Measurements from ENCODE around the gene THBD. TPM values are rescaled to one million over a fixed set of nuclear protein-coding genes. Genes with fewer than 3 reads are reported as not detected.

The THBD gene
- total RNA-seq, 1 donor from 2014 or later, result 19.2 TPM

DNA sequence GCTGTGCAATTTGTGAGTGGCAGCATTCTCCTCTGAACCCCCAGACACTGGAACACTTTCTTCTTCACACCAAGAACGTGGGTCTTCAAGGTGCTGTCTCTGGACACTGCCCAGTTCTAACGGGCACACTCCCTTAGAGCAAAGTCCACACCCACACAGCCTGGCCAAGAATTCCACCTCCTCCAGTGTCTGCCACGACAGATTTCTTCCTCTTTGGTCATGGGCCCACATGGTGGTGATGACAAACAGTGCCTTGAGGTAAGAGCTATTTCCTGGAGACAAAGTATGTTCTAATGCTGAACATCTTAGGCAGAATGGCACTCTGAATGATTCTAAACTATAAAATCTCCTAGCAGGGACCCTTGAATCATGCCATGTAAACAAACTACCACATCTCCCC is 39.8 kb downstream of the THBD start:
- DNase-seq, result no peak

DNA sequence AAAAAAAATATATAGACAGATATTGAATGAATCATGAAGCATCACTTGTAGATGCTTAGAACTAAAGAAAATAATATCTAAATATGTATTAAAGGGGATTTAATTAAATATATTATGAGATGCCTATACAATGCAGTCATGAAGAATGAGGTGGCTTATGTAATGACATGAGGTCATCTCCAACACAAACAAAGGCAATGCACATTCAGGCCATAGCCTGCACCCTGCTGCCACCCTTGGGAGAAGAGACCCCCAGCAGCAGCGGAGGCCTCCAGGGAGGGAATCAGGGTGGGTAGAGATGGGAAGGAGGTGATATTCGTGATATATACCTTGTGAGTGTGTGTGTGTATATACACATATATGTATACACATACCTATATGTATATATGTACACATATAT is 40.8 kb downstream of the THBD start:
- no peak for DNase-seq

DNA sequence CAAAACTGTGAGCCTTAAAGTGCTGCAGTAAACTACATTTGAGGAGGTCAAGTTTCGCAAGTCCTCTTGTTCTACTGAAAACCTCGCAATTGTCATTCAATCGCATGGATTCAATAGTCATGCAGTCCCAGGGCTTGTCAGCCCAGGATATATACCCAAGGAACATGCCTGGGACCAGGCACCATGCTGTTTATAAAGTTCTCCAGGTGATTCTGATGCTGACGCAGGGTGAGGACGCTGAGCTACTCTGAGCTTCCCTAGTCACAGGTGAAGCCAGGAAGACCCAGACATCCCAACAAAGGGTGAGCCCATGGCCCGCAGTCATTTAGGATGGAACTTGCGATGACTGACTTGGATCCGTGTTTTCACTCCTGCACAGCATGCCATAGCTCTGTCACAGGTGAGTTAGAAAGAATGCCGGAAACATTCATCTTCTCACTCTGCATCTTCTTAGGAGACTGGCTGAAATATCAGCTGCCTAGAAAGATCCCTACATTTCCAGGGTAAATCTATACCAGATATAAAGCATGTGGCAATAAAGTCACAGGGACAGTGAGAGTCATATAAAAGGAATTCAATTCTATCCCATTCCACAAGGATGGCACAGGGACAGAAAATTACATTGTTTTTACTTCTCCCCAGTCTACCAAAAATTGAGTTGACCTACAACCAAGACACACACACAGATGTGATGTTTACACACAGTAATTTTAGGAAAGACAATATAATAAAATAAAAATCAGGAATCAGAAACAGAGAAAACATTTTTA is 41.4 kb downstream of the THBD start:
- DNase-seq, result no peak

DNA sequence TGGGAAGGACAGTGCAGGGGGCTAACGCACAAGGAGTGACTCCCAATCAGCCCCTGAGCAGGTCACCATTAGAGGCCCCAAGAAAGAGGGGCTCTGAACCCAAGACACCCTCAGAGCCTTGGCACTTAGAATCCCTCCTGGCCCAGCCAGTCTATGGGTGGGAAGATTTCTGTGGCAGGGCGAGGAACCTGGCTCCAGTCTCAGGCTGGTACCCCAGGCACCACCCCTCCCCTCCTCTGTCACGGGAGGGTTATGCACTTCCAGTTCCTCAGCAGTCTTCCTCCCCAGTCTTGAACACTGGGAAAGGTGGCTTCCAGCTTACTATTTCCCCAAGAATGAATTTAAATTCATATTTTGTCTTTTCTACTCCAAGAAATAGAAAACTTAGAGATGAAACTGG is 42.0 kb downstream of the THBD start:
- DNase-seq, result no peak

DNA sequence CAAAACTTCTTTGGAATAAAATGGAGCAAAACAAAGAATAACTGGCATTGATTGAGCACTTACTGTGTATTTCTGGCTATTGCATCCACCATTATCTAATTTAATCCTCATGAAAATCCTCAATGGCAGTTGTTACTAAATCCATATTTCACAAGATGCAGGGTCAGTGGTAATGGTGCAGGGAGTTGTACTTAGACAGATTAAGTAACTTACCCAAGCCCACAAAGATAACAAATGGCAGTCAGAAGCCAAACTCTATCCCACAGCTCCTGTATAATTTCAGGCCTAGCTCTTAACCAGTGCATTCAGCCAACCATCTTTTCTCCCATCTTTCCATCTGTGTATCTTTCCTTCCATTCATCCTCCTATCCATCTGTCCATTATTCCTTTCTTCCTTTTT is 43.7 kb downstream of the THBD start:
- no peak for DNase-seq

DNA sequence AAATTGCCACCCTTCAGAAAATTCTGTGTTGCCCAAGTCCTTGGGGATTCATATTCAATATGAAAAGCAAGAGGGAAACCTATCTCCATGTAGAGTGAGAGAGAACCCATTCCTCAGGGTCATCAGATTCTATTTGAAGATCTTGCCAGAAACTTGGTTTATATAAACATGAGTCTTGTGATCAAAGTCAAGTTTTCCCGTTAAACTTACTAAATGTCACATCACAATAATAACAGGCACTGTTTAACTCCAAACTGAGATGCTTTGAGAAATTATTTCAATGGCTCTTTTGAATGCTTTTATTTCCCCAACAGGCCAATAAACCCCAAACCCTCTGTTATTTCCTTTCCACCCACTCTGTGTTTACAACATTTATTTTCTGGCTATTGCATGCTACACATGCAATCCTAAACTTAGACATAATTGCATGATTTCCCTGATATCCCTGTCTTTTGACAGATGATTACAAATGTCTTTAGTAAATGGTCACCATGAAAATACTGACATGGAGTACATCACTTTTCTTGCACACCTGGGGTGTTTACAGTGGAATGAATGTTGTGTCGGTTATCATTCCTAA is 45.5 kb downstream of the THBD start:
- no peak for DNase-seq

DNA sequence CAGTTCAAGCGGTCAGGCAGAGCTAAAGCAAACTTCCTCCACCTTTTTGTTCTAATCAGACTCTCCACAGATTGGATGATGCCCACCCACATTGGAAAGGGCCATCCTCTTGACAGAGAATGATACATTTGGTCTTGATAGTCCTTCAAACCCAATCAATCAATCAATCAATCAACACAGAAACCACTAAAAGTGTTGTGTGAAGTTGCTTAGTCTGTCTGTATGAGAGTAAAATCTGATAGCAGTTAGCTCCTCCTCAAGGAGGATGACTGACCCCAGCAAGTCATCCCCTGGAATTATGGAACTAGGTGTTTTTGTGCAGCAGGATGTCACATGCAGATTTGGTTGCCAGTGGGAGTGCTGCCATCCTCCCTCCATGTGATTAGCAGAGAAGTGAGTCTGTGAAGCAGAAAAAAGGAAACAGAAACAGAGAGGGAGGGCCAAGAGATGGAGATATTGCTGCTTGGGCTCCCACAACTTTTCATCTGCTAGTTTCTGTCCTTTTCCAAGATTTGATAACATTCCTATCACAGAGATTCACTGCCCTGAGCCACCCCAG is 46.3 kb downstream of the THBD start:
- no peak for DNase-seq

DNA sequence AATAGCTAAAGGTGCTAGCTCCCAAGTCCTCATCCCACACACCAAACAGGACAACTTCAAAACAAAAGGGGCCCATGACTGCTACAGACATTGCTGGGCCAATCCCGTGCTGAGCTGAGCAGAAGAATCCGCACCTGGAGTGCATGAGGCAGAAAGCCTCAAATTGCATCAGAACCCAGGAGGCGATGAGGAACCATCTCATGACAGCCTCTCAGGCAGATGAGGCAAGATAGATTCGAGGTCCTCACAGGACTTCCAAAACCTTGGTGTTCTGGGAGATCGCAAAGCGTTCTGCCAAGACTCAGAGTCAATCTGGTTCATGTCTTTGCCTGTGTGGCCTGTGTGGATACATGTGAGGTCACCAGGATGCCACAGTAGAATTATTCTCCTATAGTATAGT is 47.2 kb downstream of the THBD start:
- no peak for DNase-seq

DNA sequence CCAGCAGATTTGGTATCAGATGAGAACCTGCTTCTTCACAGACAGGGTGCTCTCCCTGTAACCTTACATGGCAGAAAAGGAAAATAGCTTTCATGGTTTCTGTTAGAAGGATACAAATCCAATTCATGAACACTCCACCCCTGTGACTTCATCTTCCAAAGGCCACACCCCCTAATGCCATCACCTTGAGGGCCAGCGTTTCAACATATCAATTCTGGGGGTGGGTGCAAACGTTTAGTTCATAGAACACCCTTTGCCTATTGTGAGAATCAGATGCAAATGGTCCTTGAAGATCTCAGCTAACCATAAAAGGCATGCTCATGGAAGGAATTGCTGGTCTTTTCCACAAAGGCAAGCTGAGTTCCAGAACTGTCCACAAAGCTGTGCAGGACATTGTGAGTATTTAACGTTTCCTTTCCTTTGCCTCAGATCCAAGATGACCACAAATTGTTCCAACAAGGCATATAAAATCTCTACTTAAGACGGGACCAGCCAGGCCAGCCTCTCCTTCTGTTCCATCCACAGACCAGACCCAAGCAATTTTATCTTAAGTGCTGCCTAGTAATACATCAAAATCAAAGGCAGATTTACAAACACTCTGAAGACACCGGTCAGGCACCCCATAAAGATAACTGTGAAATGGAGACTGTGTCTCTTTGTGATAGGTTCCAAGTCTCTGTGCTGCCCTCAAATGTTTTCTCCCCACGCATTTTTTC is 49.1 kb downstream of the THBD start:
- DNase-seq, result no peak

DNA sequence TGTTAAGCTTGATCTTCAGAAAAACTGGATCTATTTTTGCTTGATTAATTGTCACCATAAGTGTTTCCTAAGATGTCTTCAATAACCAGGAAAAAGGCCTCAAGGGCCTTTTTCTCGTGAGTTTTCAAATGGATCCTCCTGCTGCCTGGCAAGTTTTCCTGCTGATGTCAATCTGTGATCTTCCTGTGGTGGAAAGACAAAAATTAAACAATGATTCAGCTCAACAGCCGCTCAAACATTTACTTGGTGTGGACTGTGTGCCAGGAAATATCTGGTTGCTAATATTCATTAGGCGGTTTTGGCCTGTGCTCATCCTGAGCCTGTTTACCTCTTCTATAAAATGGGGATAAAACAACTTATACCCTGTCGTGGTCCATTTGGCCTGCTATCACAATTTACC is 49.7 kb downstream of the THBD start:
- DNase-seq, result peak; percentile 69

DNA sequence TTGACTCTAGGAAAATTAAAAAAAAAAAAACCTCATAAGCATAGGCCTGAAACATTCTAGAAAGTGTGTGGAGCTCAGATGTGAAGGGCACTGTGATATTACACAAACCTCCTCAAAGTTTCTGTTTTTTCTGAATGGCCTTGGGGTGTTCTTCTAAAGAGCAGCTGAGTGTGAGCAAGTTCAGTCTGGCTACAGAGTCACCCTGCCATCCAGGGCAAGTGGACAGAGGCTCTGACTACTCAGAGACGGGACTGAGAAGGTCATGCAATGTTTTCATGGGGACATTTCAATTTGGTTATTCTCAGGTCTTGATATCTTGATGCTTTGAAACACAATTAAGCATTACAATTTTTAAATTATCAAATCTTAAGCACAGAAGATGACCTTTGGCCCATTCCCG is 51.0 kb downstream of the THBD start:
- no peak for DNase-seq

DNA sequence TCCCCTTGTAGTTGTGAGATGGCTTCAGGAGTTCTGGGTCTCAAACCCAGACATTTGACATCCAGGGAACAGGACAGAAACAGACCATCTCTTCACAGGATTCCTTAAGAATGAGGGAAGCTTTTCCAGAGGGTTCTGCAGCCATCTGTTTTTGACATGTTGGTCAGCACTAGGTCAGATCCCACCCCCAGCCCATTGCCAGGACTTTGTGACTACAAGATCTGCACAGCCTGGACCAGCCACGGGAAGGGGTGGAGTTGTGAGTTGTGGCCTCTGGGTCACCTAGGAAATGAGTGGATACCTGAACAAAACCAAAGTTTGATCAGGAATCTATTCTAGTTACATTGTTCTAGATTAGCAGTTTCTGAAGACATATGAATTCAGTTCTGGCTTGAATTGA is 53.5 kb downstream of the THBD start:
- no peak for DNase-seq

Other genes starting within 250 kb of the THBD start
- gene SSTR4, start 14.4 kb downstream of the THBD start, total RNA-seq, result 0.30 TPM
- 53.8 TPM for gene CD93, start 36.7 kb upstream of the THBD start, total RNA-seq